KMS-11 (cell line): Measurements from ENCODE around the gene MEF2A.

ENCODE experiments used
- H2AFZ ChIP-seq: fragments of 200-600 bp; sonication (generic); 2 replicates; pipeline ENCODE4 v1.6.1; 2016; ENCODE audit warnings: antibody characterized with exemption, mixed run types, low read depth
- H3K27ac ChIP-seq: fragments of 200-600 bp; sonication (generic); 2 replicates; pipeline ENCODE4 v1.6.1; 2016; ENCODE audit warnings: mild to moderate bottlenecking, mixed run types
- H3K27me3 ChIP-seq: fragments of 200-600 bp; sonication (generic); 2 replicates; pipeline ENCODE4 v1.6.1; 2017; ENCODE audit warnings: mild to moderate bottlenecking, low read depth, mixed run types, moderate library complexity; ENCODE audit not compliant: insufficient read depth
- H3K36me3 ChIP-seq: fragments of 200-600 bp; sonication (generic); 2 replicates; pipeline ENCODE4 v1.6.1; 2017; ENCODE audit warnings: mild to moderate bottlenecking, mixed run types; ENCODE audit not compliant: insufficient read depth
- H3K4me1 ChIP-seq: fragments of 200-600 bp; sonication (generic); 2 replicates; pipeline ENCODE4 v1.6.1; 2016; ENCODE audit warnings: mild to moderate bottlenecking, low read depth, mixed run types; ENCODE audit not compliant: poor library complexity, severe bottlenecking
- H3K4me2 ChIP-seq: fragments of 200-600 bp; sonication (generic); 2 replicates; pipeline ENCODE4 v1.7.0; 2016; ENCODE audit warnings: mild to moderate bottlenecking, mixed run types
- H3K4me3 ChIP-seq: fragments of 200-600 bp; sonication (generic); IDR thresholded peaks from 2 replicates; pipeline ENCODE4 v1.6.1; 2017; ENCODE audit warnings: low read depth, low read length, mixed read lengths; ENCODE audit not compliant: insufficient read depth
- H3K79me2 ChIP-seq: fragments of 200-600 bp; sonication (generic); 2 replicates; pipeline ENCODE4 v1.6.1; 2016; ENCODE audit warnings: low read depth, mixed run types; ENCODE audit not compliant: insufficient read depth
- H3K9ac ChIP-seq: fragments of 200-600 bp; sonication (generic); 2 replicates; pipeline ENCODE4 v1.6.1; 2016; ENCODE audit warnings: mild to moderate bottlenecking, mixed run types
- H4K20me1 ChIP-seq: fragments of 200-600 bp; sonication (generic); 2 replicates; pipeline ENCODE4 v1.6.1; 2016; ENCODE audit warnings: mild to moderate bottlenecking, mixed run types; ENCODE audit not compliant: insufficient read depth
- TF ChIP-seq, protein P1 (sequence below): fragments of 200-600 bp; sonication (generic); conservative IDR thresholded peaks from 2 replicates; pipeline ENCODE4 v1.6.1; 2017; ENCODE audit warnings: low read depth, mild to moderate bottlenecking, antibody characterized with exemption, low read length, moderate library complexity, mixed read lengths

Gene MEF2A

DNA sequence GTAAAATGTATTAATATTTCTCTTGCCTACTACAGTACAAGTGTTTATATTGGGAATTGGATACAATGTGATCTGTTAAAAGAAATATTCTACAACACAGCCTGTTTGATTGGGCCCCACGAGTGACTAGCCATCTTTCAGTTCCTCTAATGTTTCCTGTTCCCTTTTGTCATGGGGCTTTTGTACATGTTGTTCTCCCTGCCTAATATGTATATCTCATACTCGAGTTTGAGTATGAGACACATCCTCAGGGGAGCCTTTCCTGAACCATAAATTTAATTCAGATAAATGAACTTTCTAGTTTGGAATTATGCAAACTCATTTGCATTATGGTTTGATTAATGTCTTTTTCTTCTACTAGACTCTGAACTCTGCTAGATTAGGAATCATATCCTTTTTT, 65.5 kb downstream of the MEF2A start:
- H3K4me2 ChIP-seq, result no peak overlapping the region
- no peak overlapping the region for H3K9ac ChIP-seq
- no peaks in the 10 kb centered on the region for H3K36me3 ChIP-seq

DNA sequence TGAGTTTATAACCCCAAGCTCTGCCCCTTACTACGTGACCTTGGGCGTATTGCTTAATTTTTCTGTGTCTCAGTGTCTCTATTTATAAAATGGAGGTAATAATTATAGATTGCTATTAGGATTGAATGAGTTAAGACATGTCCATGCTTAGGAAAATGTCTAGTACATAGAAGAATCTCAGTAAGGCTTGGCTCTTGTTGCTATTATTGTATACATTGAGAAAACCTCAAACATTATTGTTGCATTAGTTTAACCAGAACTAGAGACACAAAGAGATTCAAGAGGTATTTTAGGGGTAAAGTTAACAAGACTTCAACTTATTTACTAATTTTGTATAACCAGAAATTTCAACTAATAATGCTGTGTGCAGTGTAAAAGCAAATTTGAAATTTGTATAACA, 66.7 kb downstream of the MEF2A start:
- Histone ChIP-seq H3K27ac (no peak overlapping the region), H3K9ac (no peak overlapping the region), H3K4me3 (no peak overlapping the region), H3K4me2 (no peak overlapping the region), H3K36me3 (no peaks in the 10 kb centered on the region), H3K79me2 (0 out of 2 replicates have a peak, but pooled peaks cover 5% of the 10 kb centered on the region), H3K4me1 (peaks cover 5% of the 10 kb centered on the region), H2AFZ (no peak overlapping the region), H3K27me3 (no peaks in the 10 kb centered on the region), H4K20me1 (no peaks in the 10 kb centered on the region)
- TF ChIP-seq, protein P1, sequence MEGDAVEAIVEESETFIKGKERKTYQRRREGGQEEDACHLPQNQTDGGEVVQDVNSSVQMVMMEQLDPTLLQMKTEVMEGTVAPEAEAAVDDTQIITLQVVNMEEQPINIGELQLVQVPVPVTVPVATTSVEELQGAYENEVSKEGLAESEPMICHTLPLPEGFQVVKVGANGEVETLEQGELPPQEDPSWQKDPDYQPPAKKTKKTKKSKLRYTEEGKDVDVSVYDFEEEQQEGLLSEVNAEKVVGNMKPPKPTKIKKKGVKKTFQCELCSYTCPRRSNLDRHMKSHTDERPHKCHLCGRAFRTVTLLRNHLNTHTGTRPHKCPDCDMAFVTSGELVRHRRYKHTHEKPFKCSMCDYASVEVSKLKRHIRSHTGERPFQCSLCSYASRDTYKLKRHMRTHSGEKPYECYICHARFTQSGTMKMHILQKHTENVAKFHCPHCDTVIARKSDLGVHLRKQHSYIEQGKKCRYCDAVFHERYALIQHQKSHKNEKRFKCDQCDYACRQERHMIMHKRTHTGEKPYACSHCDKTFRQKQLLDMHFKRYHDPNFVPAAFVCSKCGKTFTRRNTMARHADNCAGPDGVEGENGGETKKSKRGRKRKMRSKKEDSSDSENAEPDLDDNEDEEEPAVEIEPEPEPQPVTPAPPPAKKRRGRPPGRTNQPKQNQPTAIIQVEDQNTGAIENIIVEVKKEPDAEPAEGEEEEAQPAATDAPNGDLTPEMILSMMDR, result no peak

More for the DNA sequence above, 65.5 kb downstream of the MEF2A start:
- Histone ChIP-seq H3K4me1 (peaks cover 5% of the 10 kb centered on the region), H3K4me3 (no peak overlapping the region), H3K79me2 (peaks cover 8% of the 10 kb centered on the region), H3K27ac (no peak overlapping the region), H4K20me1 (no peaks in the 10 kb centered on the region), H2AFZ (no peak overlapping the region), H3K27me3 (no peaks in the 10 kb centered on the region)
- TF ChIP-seq, protein P1, result no peak

DNA sequence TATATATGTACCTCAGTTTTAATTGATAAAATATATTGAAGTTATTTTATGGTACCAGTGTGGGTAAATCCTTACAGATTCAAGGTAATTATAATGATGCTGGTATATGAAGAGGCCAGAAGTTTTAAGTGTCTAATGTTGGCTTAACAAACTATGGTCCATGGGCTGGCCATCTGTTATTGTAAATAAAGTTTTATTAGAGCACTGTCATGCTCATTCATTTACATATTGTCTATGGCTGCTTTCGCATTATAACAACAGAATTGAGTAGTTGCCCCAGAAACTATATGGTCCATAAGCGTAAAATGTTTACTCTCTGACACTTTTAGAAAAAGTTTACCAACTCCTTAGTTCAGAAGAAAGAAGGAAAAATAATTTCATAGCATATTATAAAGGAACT, 67.9 kb downstream of the MEF2A start:
- Histone ChIP-seq H4K20me1 (no peaks in the 10 kb centered on the region), H3K4me3 (no peak overlapping the region), H3K4me1 (peaks cover 5% of the 10 kb centered on the region), H3K36me3 (no peaks in the 10 kb centered on the region), H3K27me3 (no peaks in the 10 kb centered on the region), H3K9ac (no peak overlapping the region), H2AFZ (no peak overlapping the region), H3K79me2 (no peaks in the 10 kb centered on the region), H3K27ac (no peak overlapping the region), H3K4me2 (no peak overlapping the region)
- TF ChIP-seq, protein P1, result no peak

DNA sequence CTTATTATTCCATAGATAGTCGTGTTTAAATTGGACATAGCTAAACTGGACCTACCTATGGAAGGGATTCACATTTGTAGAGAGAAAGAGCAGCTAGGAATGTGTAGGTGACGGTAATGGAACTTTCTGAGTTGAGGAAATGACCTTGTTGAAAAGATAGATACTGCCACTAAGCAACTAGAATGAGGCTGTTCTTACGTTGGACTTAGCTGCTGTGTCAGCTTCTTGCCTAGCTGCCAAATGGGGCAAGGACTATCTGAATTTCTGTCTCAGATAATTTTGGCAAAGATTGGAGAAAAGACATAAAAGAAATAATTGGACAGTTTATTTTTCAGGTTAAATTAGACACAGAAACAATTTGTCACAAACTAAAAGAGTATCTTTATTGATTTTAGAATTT, 68.8 kb downstream of the MEF2A start:
- Histone ChIP-seq H3K36me3 (no peaks in the 10 kb centered on the region), H3K27ac (no peak overlapping the region), H4K20me1 (no peaks in the 10 kb centered on the region), H3K9ac (no peak overlapping the region), H3K4me3 (no peak overlapping the region), H3K4me1 (peaks cover 11% of the 10 kb centered on the region), H2AFZ (no peak overlapping the region), H3K79me2 (no peaks in the 10 kb centered on the region), H3K4me2 (no peak overlapping the region), H3K27me3 (no peaks in the 10 kb centered on the region)
- TF ChIP-seq, protein P1, result no peak
